ENCODE measurements around the gene ZBTB44. TPM values are rescaled to one million over a fixed set of nuclear protein-coding genes. Genes with fewer than 3 reads are reported as not detected.

The ZBTB44 gene
- total RNA-seq, 1 experiment from 2014 or later, result 27.5 TPM

- no peak for ATAC-seq
- intact Hi-C loops (cut with micrococcal nuclease), result no loop called here
- no peak overlapping the region for H3K27ac ChIP-seq (ENCODE audit: low read length)
- peaks cover 78% of the 10 kb centered on the region for H3K79me2 ChIP-seq (ENCODE audit: low read length)
- no peaks in the 10 kb centered on the region for H3K4me1 ChIP-seq (ENCODE audit: insufficient read depth, low read length)
- DNase-seq, result no peak
- H2AFZ ChIP-seq (ENCODE audit: low read length), result no peak overlapping the region
- peaks cover 6% of the 10 kb centered on the region; the same call in 1 of the 2 replicates for H3K36me3 ChIP-seq (ENCODE audit: low read depth, low read length)
- no peaks in the 10 kb centered on the region for H3K9me3 ChIP-seq (ENCODE audit: low read length)
- ChIA-PET POLR2A (ENCODE audit: unreplicated experiment) (no interaction called here), CTCF (no interaction called here)
- no peak overlapping the region for H3K9ac ChIP-seq (ENCODE audit: low read length)
- TF ChIP-seq EZH2 (IDR thresholded peaks at IDR 0.05; ENCODE audit: low read length, unreplicated experiment) (no peak), EZH2phosphoT487 (IDR thresholded peaks at IDR 0.05; ENCODE audit: borderline replicate concordance, low read length) (no peak), CTCF (conservative IDR thresholded peaks at IDR 0.05; ENCODE audit: low read depth, low read length) (no peak)
- no peaks in the 10 kb centered on the region for H3K9me2 ChIP-seq (replicated peaks; ENCODE audit: low read length)
- H4K20me1 ChIP-seq (ENCODE audit: low read length), result no peaks in the 10 kb centered on the region
- BruUV-seq (replicated peaks), result no TSS peak
- no peaks in the 10 kb centered on the region for H3K27me3 ChIP-seq (ENCODE audit: low read length)
- no peak overlapping the region for H3K4me3 ChIP-seq (ENCODE audit: low read length)
- H3K4me2 ChIP-seq (ENCODE audit: low read length), result no peak overlapping the region
- no peaks in the 10 kb centered on the region for H3F3A ChIP-seq (ENCODE audit: low read length, unreplicated experiment)
Measured at GRCh38 chr11:130300567-130300966, 14.2 kb downstream of the ZBTB44 start.

- POLR2A ChIA-PET (ENCODE audit: unreplicated experiment), result no interaction called here
- intact Hi-C loops (cut with micrococcal nuclease), result no loop called here
- DNase-seq, result no peak
- H3K9me2 ChIP-seq (replicated peaks; ENCODE audit: low read length), result no peaks in the 10 kb centered on the region
- TF ChIP-seq EZH2phosphoT487 (IDR thresholded peaks at IDR 0.05; ENCODE audit: borderline replicate concordance, low read length) (no peak), EZH2 (IDR thresholded peaks at IDR 0.05; ENCODE audit: low read length, unreplicated experiment) (no peak), CTCF (conservative IDR thresholded peaks at IDR 0.05; ENCODE audit: low read depth, low read length) (no peak)
- no peaks in the 10 kb centered on the region; the same call in 1 of the 2 replicates for H3K36me3 ChIP-seq (ENCODE audit: low read depth, low read length)
- no peak overlapping the region for H2AFZ ChIP-seq (ENCODE audit: low read length)
- BruUV-seq (replicated peaks), result no TSS peak
- no peak overlapping the region for H3K4me2 ChIP-seq (ENCODE audit: low read length)
- H3F3A ChIP-seq (ENCODE audit: low read length, unreplicated experiment), result no peaks in the 10 kb centered on the region
- ATAC-seq, result no peak
- no peaks in the 10 kb centered on the region for H3K4me1 ChIP-seq (ENCODE audit: insufficient read depth, low read length)
- H4K20me1 ChIP-seq (ENCODE audit: low read length), result no peaks in the 10 kb centered on the region
- CTCF ChIA-PET, result no interaction called here
- H3K79me2 ChIP-seq (ENCODE audit: low read length), result peaks cover 72% of the 10 kb centered on the region
- no peaks in the 10 kb centered on the region for H3K27me3 ChIP-seq (ENCODE audit: low read length)
- H3K4me3 ChIP-seq (ENCODE audit: low read length), result no peak overlapping the region
- H3K27ac ChIP-seq (ENCODE audit: low read length), result no peak overlapping the region
- H3K9me3 ChIP-seq (ENCODE audit: low read length), result no peaks in the 10 kb centered on the region
- H3K9ac ChIP-seq (ENCODE audit: low read length), result no peak overlapping the region
Measured at GRCh38 chr11:130299978-130300377, 14.7 kb downstream of the ZBTB44 start.

GRCh38 chr11:130295657-130296056 is 19.1 kb downstream of the ZBTB44 start:
- Histone ChIP-seq H3K4me1 (ENCODE audit: insufficient read depth, low read length) (no peaks in the 10 kb centered on the region), H2AFZ (ENCODE audit: low read length) (no peak overlapping the region), H3K9me3 (ENCODE audit: low read length) (no peaks in the 10 kb centered on the region), H3K9ac (ENCODE audit: low read length) (no peak overlapping the region), H3K4me3 (ENCODE audit: low read length) (no peak overlapping the region), H4K20me1 (ENCODE audit: low read length) (no peaks in the 10 kb centered on the region), H3K4me2 (ENCODE audit: low read length) (no peak overlapping the region), H3K27ac (ENCODE audit: low read length) (no peak overlapping the region), H3K9me2 (replicated peaks; ENCODE audit: low read length) (no peaks in the 10 kb centered on the region), H3K27me3 (ENCODE audit: low read length) (no peaks in the 10 kb centered on the region), H3F3A (ENCODE audit: low read length, unreplicated experiment) (no peaks in the 10 kb centered on the region), H3K36me3 (ENCODE audit: low read depth, low read length) (no peaks in the 10 kb centered on the region), H3K79me2 (ENCODE audit: low read length) (peaks cover 42% of the 10 kb centered on the region)
- CTCF ChIA-PET, result no interaction called here
- TF ChIP-seq EZH2phosphoT487 (IDR thresholded peaks at IDR 0.05; ENCODE audit: borderline replicate concordance, low read length) (no peak), EZH2 (IDR thresholded peaks at IDR 0.05; ENCODE audit: low read length, unreplicated experiment) (no peak), CTCF (conservative IDR thresholded peaks at IDR 0.05; ENCODE audit: low read depth, low read length) (no peak)
- BruUV-seq (replicated peaks), result no TSS peak
- ATAC-seq, result no peak
- no peak for DNase-seq
- POLR2A ChIA-PET (ENCODE audit: unreplicated experiment), result no interaction called here
- intact Hi-C loops (cut with micrococcal nuclease), result no loop called here

All from PC-3 (cell line).